DOHH2 (cell line): ENCODE results near the gene RIOK3.
A peak's percentile ranks its signal among the peaks of the same experiment; 100 is the strongest.

Experiments
- H3F3A ChIP-seq: fragments of 200-600 bp; sonication (generic), shearing (Covaris generic); 2 replicates; pipeline ENCODE4 v1.6.0; 2016; ENCODE audit warnings: antibody characterized with exemption, mild to moderate bottlenecking; ENCODE audit not compliant: control insufficient read depth, insufficient read depth
- H3K27ac ChIP-seq: fragments of 200-600 bp; sonication (generic); 2 replicates; pipeline ENCODE4 v1.5.1; 2014; ENCODE audit warnings: low read depth, mild to moderate bottlenecking, low read length, moderate library complexity
- H3K27me3 ChIP-seq: fragments of 200-600 bp; sonication (generic); 2 replicates; pipeline ENCODE4 v1.6.1; 2014; ENCODE audit warnings: mild to moderate bottlenecking, low read length, mixed read lengths; ENCODE audit not compliant: control insufficient read depth
- H3K36me3 ChIP-seq: fragments of 200-600 bp; sonication (generic); 2 replicates; pipeline ENCODE4 v1.6.1; 2014; ENCODE audit warnings: mild to moderate bottlenecking, low read length, moderate library complexity, mixed read lengths; ENCODE audit not compliant: control insufficient read depth
- H3K4me1 ChIP-seq: fragments of 200-600 bp; sonication (generic); 2 replicates; pipeline ENCODE4 v1.6.1; 2014; ENCODE audit warnings: mild to moderate bottlenecking, low read length, mixed read lengths; ENCODE audit not compliant: control insufficient read depth
- H3K4me2 ChIP-seq: fragments of 200-600 bp; sonication (generic); 2 replicates; pipeline ENCODE4 v1.6.0; 2014; ENCODE audit warnings: mild to moderate bottlenecking, low read length, moderate library complexity
- H3K4me3 ChIP-seq: fragments of 200-600 bp; sonication (generic); 2 replicates; pipeline ENCODE4 v1.5.1; 2014; ENCODE audit warnings: mild to moderate bottlenecking, low read length, mixed read lengths
- H3K79me2 ChIP-seq: fragments of 200-600 bp; sonication (generic); 2 replicates; pipeline ENCODE4 v1.6.1; 2014; ENCODE audit warnings: mild to moderate bottlenecking, low read length, mixed read lengths; ENCODE audit not compliant: control insufficient read depth
- H3K9me2 ChIP-seq: fragments of 200-600 bp; sonication (generic); replicated peaks from 2 replicates; pipeline ENCODE4 v1.6.1; 2014; ENCODE audit warnings: mild to moderate bottlenecking, low read length, mixed read lengths; ENCODE audit not compliant: control insufficient read depth
- H3K9me3 ChIP-seq: fragments of 200-600 bp; sonication (generic); 2 replicates; pipeline ENCODE4 v1.6.1; 2014; ENCODE audit warnings: antibody characterized with exemption, low read length, mixed read lengths; ENCODE audit not compliant: control insufficient read depth, insufficient read depth
- H4K20me1 ChIP-seq: fragments of 200-600 bp; sonication (generic); 2 replicates; pipeline ENCODE4 v1.6.0; 2014; ENCODE audit warnings: low read depth, mild to moderate bottlenecking, antibody characterized with exemption, low read length, moderate library complexity; ENCODE audit not compliant: control insufficient read depth, insufficient read depth
- EZH2phosphoT487 ChIP-seq: fragments of 200-600 bp; sonication (generic); IDR thresholded peaks from 2 replicates; pipeline ENCODE4 v1.6.1; 2017; ENCODE audit warnings: borderline replicate concordance, mild to moderate bottlenecking, antibody characterized with exemption, low read length, moderate library complexity, mixed read lengths
- TF ChIP-seq, protein P1 (sequence below): fragments of 200-600 bp; sonication (generic); IDR thresholded peaks from one replicate; pipeline ENCODE4 v1.5.1; 2014; ENCODE audit warnings: antibody characterized with exemption, mild to moderate bottlenecking, low read depth, low read length; ENCODE audit not compliant: poor library complexity, severe bottlenecking

Gene RIOK3

DNA sequence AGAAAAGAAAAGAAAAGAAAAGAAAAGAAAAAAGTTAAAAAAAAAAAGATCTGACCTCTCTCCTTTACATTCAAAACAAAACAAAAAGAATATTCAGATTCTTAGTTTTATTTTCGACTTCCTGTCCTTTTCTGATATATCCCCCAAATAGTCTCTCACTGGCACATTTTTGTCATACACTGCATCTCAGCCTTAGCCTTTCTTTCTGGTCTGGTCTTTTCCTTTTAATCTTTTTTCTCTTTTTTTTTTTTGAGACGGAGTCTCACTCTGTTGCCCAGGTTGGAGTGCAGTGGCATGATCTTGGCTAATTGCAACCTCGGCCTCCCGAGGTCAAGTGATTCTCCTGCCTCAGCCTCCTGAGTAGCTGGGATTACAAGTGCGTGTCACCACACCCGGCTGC is 1.6 kb upstream of the RIOK3 start:
- Histone ChIP-seq H3K79me2 (peaks cover 37% of the 10 kb centered on the region), H3K4me3 (peak overlapping the region; percentile 83; the same call in 1 of the 2 replicates), H3K27me3 (no peaks in the 10 kb centered on the region), H3K36me3 (peaks cover 10% of the 10 kb centered on the region), H3K4me2 (peak overlapping the region; percentile 99; the same call in 1 of the 2 replicates), H3K4me1 (peaks cover 35% of the 10 kb centered on the region), H3F3A (peaks cover 5% of the 10 kb centered on the region; the same call in 1 of the 2 replicates), H3K9me3 (no peaks in the 10 kb centered on the region), H3K9me2 (no peaks in the 10 kb centered on the region), H3K27ac (no peak overlapping the region), H4K20me1 (peaks cover 6% of the 10 kb centered on the region; the same call in 1 of the 2 replicates)
- TF ChIP-seq EZH2phosphoT487, result no peak
- TF ChIP-seq, protein P1, sequence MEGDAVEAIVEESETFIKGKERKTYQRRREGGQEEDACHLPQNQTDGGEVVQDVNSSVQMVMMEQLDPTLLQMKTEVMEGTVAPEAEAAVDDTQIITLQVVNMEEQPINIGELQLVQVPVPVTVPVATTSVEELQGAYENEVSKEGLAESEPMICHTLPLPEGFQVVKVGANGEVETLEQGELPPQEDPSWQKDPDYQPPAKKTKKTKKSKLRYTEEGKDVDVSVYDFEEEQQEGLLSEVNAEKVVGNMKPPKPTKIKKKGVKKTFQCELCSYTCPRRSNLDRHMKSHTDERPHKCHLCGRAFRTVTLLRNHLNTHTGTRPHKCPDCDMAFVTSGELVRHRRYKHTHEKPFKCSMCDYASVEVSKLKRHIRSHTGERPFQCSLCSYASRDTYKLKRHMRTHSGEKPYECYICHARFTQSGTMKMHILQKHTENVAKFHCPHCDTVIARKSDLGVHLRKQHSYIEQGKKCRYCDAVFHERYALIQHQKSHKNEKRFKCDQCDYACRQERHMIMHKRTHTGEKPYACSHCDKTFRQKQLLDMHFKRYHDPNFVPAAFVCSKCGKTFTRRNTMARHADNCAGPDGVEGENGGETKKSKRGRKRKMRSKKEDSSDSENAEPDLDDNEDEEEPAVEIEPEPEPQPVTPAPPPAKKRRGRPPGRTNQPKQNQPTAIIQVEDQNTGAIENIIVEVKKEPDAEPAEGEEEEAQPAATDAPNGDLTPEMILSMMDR, result no peak

GRCh38 chr18:23452347-23452727 is 750 bp upstream of the RIOK3 start:
- no peaks in the 10 kb centered on the region for H3K9me2 ChIP-seq
- no peaks in the 10 kb centered on the region for H3K27me3 ChIP-seq
- peak overlapping the region; percentile 99 for H3K4me2 ChIP-seq
- peaks cover 35% of the 10 kb centered on the region for H3K4me1 ChIP-seq
- H3K4me3 ChIP-seq, result peak overlapping the region; percentile 83
- no peaks in the 10 kb centered on the region for H3K9me3 ChIP-seq
- peaks cover 45% of the 10 kb centered on the region for H3K79me2 ChIP-seq
- peak overlapping the region; percentile 59 for H3K27ac ChIP-seq
- no peak for TF ChIP-seq EZH2phosphoT487
- TF ChIP-seq, protein P1, result no peak
- peaks cover 15% of the 10 kb centered on the region for H3K36me3 ChIP-seq
- peaks cover 6% of the 10 kb centered on the region; the same call in 1 of the 2 replicates for H4K20me1 ChIP-seq
- peaks cover 5% of the 10 kb centered on the region; the same call in 1 of the 2 replicates for H3F3A ChIP-seq

GRCh38 chr18:23453680-23454058 is 582 bp downstream of the RIOK3 start:
- no peaks in the 10 kb centered on the region for H3K9me2 ChIP-seq
- no peaks in the 10 kb centered on the region for H3K27me3 ChIP-seq
- TF ChIP-seq EZH2phosphoT487, result no peak
- TF ChIP-seq, protein P1, result no peak
- H3K9me3 ChIP-seq, result no peaks in the 10 kb centered on the region
- peaks cover 5% of the 10 kb centered on the region; the same call in 1 of the 2 replicates for H3F3A ChIP-seq
- H3K27ac ChIP-seq, result peak overlapping the region; percentile 7; the same call in 1 of the 2 replicates
- peaks cover 6% of the 10 kb centered on the region; the same call in 1 of the 2 replicates for H4K20me1 ChIP-seq
- H3K4me3 ChIP-seq, result peak overlapping the region; percentile 83
- peaks cover 59% of the 10 kb centered on the region for H3K79me2 ChIP-seq
- peaks cover 17% of the 10 kb centered on the region for H3K36me3 ChIP-seq
- peaks cover 35% of the 10 kb centered on the region for H3K4me1 ChIP-seq
- H3K4me2 ChIP-seq, result peak overlapping the region; percentile 99
